GM12801 (cell line): ENCODE measurements around the gene PARVG.

ENCODE experiments used
- TF ChIP-seq, protein P1 (sequence below): IDR thresholded peaks from one replicate; pipeline ENCODE4 v1.5.1; 2011; ENCODE audit warnings: control low read depth; ENCODE audit not compliant: insufficient read length; ENCODE audit errors: extremely low read depth

Gene PARVG, protein sequence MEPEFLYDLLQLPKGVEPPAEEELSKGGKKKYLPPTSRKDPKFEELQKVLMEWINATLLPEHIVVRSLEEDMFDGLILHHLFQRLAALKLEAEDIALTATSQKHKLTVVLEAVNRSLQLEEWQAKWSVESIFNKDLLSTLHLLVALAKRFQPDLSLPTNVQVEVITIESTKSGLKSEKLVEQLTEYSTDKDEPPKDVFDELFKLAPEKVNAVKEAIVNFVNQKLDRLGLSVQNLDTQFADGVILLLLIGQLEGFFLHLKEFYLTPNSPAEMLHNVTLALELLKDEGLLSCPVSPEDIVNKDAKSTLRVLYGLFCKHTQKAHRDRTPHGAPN

DNA sequence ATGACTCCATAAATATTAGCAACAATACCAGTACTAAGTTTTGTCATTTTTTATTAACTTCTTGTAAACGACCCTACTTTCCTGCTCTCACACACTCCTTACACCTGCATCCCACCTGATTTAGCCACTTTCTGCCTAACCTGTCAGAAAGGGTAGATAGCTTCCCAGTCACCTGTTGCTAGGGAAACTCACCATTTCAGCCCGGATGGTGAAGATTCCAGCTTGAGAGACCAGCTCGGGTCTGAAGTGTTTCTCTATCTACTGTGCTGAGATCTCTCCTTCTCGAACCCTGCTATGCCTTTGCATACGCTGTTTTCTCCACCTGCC lies at the start of gene PARVG:
TSS of gene PARVG (plus strand) at position 220 of the 327 bp plus-strand sequence. CDS start 2,405 bp downstream, outside the sequence.
- TF ChIP-seq, protein P1, sequence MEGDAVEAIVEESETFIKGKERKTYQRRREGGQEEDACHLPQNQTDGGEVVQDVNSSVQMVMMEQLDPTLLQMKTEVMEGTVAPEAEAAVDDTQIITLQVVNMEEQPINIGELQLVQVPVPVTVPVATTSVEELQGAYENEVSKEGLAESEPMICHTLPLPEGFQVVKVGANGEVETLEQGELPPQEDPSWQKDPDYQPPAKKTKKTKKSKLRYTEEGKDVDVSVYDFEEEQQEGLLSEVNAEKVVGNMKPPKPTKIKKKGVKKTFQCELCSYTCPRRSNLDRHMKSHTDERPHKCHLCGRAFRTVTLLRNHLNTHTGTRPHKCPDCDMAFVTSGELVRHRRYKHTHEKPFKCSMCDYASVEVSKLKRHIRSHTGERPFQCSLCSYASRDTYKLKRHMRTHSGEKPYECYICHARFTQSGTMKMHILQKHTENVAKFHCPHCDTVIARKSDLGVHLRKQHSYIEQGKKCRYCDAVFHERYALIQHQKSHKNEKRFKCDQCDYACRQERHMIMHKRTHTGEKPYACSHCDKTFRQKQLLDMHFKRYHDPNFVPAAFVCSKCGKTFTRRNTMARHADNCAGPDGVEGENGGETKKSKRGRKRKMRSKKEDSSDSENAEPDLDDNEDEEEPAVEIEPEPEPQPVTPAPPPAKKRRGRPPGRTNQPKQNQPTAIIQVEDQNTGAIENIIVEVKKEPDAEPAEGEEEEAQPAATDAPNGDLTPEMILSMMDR = no peak

DNA sequence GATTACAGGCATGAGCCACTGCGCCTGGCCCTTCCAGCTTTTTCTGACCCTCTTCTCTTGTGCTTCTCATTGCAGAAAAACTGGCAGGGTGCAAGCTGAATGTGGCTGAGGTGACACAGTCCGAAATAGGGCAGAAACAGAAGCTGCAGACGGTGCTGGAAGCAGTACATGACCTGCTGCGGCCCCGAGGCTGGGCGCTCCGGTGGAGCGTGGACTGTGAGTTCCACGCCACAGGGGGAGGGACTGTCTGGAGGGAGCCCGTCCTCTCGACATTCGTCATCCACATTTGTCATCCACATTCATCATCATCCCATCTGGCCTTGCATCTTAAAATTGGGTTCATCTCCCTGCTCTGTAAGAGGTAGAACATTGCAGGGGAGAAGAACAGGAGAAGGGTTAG lies 49.3 kb upstream of the PARVG start:
- TF ChIP-seq, protein P1 = no peak

DNA sequence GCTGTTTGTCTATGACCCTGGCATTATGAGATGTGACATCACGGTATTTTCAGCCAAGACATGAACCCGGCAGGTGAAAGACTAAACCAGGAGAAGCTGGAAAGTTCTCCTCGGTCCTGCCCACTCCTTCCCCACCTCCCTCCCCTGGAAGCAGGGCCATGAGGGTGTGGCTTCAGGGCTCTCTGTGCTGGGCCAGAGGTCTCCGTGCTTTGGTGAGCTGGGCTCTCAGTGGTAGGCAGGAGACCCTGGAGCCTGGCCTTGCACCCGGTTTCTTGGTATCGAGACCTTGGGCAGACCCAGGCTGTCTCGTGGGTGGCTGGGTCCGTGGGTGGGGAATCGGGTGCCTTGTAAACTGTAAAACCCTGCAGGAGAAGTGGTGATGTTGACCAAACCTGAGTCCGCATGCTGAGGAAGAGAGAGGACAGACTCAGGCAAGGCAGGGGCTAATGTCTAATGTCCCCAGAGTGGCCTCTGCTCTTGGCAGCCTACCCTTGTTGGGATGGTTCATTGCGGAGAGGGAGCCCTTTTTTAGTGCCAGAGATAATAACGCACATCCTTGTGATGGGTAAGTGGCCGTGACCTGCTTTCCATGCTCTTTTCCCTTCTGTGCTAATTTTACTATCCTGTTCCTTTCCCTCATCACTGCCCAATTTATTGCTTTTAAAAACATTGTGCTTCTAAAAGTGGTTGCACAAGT lies 48.6 kb upstream of the PARVG start:
- TF ChIP-seq, protein P1 = no peak

DNA sequence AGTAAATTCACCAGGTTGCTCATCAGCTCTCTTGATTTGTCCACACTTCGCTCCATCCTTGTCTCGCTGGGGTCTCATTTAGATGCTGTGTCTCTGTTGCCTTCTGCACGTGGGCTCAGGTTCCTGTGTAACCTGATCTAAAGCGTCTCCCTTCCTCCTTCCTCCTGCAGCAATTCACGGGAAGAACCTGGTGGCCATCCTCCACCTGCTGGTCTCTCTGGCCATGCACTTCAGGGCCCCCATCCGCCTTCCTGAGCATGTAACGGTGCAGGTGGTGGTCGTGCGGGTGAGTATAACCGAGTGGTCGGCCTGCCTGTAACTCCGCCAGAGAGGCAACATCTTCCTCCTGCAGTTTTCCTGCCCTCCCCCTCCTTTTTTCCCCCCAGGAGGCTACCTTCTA lies 48.0 kb upstream of the PARVG start:
- TF ChIP-seq, protein P1 = no peak

DNA sequence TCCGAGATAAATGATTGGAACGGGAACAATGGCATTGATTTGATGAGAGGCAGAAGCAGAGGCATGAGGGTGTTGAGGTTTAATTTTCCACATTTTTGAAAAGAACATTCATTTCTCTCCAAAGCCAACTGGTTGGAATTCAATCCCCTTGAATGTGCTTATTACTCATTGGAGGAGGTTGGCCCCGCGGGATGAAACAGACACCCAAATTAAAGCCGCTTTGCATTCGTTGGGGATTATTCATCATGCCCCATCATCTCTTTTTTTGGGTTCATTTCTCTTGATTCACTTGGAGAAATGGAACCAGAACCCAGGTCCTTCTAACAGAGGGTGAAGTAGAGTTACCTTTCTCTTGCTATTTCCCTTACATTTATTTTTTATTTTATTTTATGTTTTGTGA lies 47.6 kb upstream of the PARVG start:
- TF ChIP-seq, protein P1 = no peak

DNA sequence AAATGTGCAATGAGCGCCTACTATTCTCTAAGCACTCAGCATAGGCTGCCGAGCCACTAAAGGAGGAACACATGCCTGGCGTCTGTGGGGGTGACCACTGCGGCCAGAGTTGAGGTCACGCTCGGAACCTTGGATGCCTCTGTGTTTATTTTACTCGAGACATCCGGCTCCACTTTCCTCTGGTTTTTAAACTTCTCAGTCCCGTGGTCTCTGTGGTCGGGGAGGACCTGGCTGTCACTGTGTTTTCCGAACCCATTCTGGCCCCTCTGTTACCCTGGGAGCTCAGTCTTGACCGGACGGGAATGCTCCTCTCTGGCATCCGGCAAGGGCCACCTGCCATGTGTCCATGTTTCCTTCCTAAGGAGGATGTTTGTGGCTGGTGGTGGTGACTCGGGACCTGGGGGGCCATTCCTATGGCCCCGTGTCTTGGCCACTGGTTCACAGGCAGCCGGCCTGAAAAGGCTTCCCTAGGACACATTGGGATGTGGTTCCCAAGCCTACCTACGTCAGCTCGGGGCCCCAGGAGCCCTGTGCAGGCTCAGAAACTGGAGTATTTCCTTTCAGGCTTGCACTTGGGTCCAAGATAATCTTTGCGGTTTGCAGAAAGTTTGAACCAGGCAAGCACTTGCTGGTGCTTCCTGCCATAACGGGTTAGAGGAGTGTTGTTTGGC lies 46.7 kb upstream of the PARVG start:
- TF ChIP-seq, protein P1 = no peak

DNA sequence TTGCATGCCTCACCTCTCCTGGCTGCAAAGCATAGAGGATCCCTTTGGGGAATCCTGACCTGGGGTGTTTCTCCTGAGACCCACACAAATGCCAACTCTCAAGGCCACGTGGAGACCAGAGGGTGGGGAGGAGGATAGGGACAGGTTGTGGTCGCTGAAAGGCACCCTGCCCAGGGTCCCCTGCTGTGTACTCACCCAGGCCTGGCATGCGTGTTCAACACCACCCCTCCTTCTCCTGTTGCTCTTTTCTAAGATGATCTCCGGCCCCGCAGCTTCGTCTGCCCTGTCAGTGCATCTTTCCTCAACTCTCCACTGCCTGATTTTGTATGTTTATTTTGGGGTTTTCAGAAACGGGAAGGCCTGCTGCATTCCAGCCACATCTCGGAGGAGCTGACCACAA lies 44.6 kb upstream of the PARVG start:
- TF ChIP-seq, protein P1 = no peak
